Measurements from ENCODE around the gene RELL1.

RELL1 gene

DNA sequence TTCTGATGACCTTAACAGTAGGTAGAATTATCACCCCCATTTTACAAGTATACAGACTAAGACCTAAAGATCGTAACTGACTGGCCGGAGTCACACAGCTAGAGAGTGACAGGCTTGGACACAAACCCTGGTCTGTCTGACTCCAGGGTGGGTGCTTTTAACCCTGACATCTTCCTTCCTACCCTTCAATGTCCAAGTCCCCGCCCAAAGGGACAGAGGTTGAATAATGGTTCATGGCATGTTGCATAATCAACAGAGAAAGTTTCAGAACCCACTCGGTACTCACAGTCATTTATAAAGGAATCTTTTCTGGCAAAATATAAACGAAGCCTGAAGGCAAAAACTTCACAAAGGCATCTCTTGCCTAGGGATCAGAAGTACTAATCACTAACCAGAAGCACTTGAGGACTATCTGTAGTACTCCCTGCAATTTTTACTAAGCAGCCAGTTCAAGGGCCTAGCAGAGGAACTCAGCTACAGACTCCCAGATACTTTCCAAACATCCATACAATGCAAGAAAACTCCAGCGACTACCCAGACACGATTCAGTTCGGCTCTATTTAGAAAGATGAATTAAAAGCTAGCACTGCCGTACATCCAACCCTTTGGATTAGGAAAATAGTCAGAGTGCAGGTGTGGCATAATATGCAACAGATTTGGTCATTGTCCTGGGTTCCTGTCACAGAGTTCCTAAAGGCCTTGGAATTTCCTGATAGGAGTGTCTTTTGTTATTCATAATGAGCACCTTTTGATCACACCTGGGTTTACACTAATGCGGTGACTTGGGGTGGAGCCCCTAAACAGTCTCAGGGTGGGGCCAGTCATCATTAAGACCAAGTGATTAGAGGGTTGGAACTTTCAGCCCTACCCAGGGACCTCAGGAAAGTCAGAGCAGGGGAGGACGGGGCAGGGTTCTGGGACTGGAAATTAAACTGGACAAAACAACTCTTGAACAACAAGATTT is 44.0 kb downstream of the RELL1 start:
- Histone ChIP-seq H3K4me1 (ENCODE audit: control insufficient read depth in 1 of 2, insufficient read depth in 2 of 2, low read length in 2 of 2) (peaks cover 4% of the 10 kb centered on the region in 2 donors), H3K36me3 (ENCODE audit: control insufficient read depth in 1 of 2, insufficient read depth in 2 of 2, low read length in 2 of 2) (peaks cover 12 to 21% of the 10 kb centered on the region in 2 donors), H3K9me3 (ENCODE audit: control insufficient read depth in 1 of 2, low read length in 2 of 2) (no peaks in the 10 kb centered on the region), H3K9ac (ENCODE audit: low read depth in 1 of 2, low read length in 2 of 2) (no peak overlapping the region), H3K4me3 (ENCODE audit: low read depth in 1 of 2, low read length in 2 of 2) (no peak overlapping the region), H3K27me3 (ENCODE audit: control insufficient read depth in 1 of 2, insufficient read depth in 2 of 2, low read length in 2 of 2) (no peaks in the 10 kb centered on the region), H3K27ac (ENCODE audit: low read depth, low read length) (no peak overlapping the region)

DNA sequence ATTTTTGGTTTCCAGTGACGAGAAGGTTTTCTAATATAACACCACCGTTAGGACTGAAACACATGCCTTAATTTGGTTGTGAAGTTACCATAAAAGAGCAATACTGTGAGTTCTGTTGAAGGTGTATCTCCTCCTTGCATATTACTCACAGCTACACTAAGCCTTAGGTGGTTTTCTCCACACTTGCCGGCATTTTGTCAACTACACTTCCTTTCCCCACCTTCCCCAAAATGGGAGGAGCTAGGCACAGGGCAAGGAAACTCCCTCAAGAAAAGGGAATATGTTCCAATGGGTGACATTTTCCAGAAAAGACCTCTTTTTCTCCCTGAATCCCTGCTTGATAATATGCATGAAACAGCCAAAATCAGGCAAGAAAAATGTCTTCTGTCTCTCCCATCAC is 44.8 kb downstream of the RELL1 start:
- peaks cover 11 to 17% of the 10 kb centered on the region in 2 donors for H3K36me3 ChIP-seq (ENCODE audit: control insufficient read depth in 1 of 2, insufficient read depth in 2 of 2, low read length in 2 of 2)
- no peak overlapping the region for H3K27ac ChIP-seq (ENCODE audit: low read depth, low read length)
- H3K9me3 ChIP-seq (ENCODE audit: control insufficient read depth in 1 of 2, low read length in 2 of 2): no peaks in the 10 kb centered on the region

DNA sequence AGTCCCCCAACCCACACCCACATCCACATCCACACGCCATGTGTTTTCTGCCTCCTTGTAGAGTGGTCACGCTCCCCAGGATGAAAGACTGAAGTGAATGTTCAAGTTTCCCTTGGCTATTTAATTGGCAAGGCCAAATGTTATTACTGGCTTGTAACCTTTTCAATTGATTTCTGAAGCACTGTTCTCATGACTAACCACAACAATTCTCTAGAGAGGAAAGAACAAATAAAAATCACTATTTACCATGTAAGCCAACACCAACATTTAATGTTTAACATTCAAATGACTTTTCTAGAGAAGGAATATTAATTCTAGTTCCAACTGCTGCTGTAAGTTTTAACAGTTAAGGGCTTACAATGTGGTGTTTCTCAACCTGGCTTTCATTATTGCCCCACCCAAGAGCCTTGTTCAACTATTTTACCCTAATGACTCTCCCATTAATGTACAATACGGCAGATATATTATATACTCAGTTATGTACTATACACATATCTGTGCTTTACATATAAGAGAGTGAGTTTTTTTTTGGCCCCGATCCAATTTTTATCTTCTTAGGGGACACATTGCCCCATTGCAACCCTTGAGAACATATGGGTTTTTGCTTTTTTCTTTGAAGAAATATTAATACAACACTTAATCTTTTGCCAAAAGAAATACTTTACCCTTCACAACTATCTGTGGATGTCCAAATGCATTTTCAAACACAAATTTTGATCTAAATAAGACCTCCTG is 46.5 kb downstream of the RELL1 start:
- H3K27me3 ChIP-seq (ENCODE audit: control insufficient read depth in 1 of 2, insufficient read depth in 2 of 2, low read length in 2 of 2): no peaks in the 10 kb centered on the region
- H3K4me1 ChIP-seq (ENCODE audit: control insufficient read depth in 1 of 2, insufficient read depth in 2 of 2, low read length in 2 of 2): peaks cover 0 to 4% of the 10 kb centered on the region in 2 donors
- no peak overlapping the region for H3K9ac ChIP-seq (ENCODE audit: low read depth in 1 of 2, low read length in 2 of 2)
- H3K27ac ChIP-seq (ENCODE audit: low read depth, low read length): no peak overlapping the region
- no peak overlapping the region for H3K4me3 ChIP-seq (ENCODE audit: low read depth in 1 of 2, low read length in 2 of 2)
- peaks cover 11 to 15% of the 10 kb centered on the region in 2 donors for H3K36me3 ChIP-seq (ENCODE audit: control insufficient read depth in 1 of 2, insufficient read depth in 2 of 2, low read length in 2 of 2)
- no peaks in the 10 kb centered on the region for H3K9me3 ChIP-seq (ENCODE audit: control insufficient read depth in 1 of 2, low read length in 2 of 2)

More for the DNA sequence above, 44.8 kb downstream of the RELL1 start:
- Histone ChIP-seq H3K9ac (ENCODE audit: low read depth in 1 of 2, low read length in 2 of 2) (no peak overlapping the region), H3K4me1 (ENCODE audit: control insufficient read depth in 1 of 2, insufficient read depth in 2 of 2, low read length in 2 of 2) (peaks cover 4% of the 10 kb centered on the region in 2 donors), H3K27me3 (ENCODE audit: control insufficient read depth in 1 of 2, insufficient read depth in 2 of 2, low read length in 2 of 2) (no peaks in the 10 kb centered on the region), H3K4me3 (ENCODE audit: low read depth in 1 of 2, low read length in 2 of 2) (no peak overlapping the region)

- Histone ChIP-seq H3K27me3 (ENCODE audit: control insufficient read depth in 1 of 2, insufficient read depth in 2 of 2, low read length in 2 of 2) (no peaks in the 10 kb centered on the region), H3K4me1 (ENCODE audit: control insufficient read depth in 1 of 2, insufficient read depth in 2 of 2, low read length in 2 of 2) (no peaks in the 10 kb centered on the region), H3K36me3 (ENCODE audit: control insufficient read depth in 1 of 2, insufficient read depth in 2 of 2, low read length in 2 of 2) (peaks cover 27 to 39% of the 10 kb centered on the region in 2 donors), H3K9me3 (ENCODE audit: control insufficient read depth in 1 of 2, low read length in 2 of 2) (no peaks in the 10 kb centered on the region), H3K4me3 (ENCODE audit: low read depth in 1 of 2, low read length in 2 of 2) (no peak overlapping the region), H3K27ac (ENCODE audit: low read depth, low read length) (no peak overlapping the region), H3K9ac (ENCODE audit: low read depth in 1 of 2, low read length in 2 of 2) (no peak overlapping the region)
These were observed 51.0 kb downstream of the RELL1 start for GRCh38 chr4:37635155-37635554.

- H3K4me3 ChIP-seq (ENCODE audit: low read depth in 1 of 2, low read length in 2 of 2): no peak overlapping the region
- H3K9ac ChIP-seq (ENCODE audit: low read depth in 1 of 2, low read length in 2 of 2): no peak overlapping the region
- no peaks in the 10 kb centered on the region for H3K4me1 ChIP-seq (ENCODE audit: control insufficient read depth in 1 of 2, insufficient read depth in 2 of 2, low read length in 2 of 2)
- H3K9me3 ChIP-seq (ENCODE audit: control insufficient read depth in 1 of 2, low read length in 2 of 2): no peaks in the 10 kb centered on the region
- H3K27me3 ChIP-seq (ENCODE audit: control insufficient read depth in 1 of 2, insufficient read depth in 2 of 2, low read length in 2 of 2): no peaks in the 10 kb centered on the region
- peaks cover 31 to 48% of the 10 kb centered on the region in 2 donors for H3K36me3 ChIP-seq (ENCODE audit: control insufficient read depth in 1 of 2, insufficient read depth in 2 of 2, low read length in 2 of 2)
- no peak overlapping the region for H3K27ac ChIP-seq (ENCODE audit: low read depth, low read length)
These were observed 52.0 kb downstream of the RELL1 start for GRCh38 chr4:37634180-37634579.

- H3K4me3 ChIP-seq (ENCODE audit: low read depth in 1 of 2, low read length in 2 of 2): no peak overlapping the region
- H3K27me3 ChIP-seq (ENCODE audit: control insufficient read depth in 1 of 2, insufficient read depth in 2 of 2, low read length in 2 of 2): no peaks in the 10 kb centered on the region
- H3K9ac ChIP-seq (ENCODE audit: low read depth in 1 of 2, low read length in 2 of 2): no peak overlapping the region
- H3K4me1 ChIP-seq (ENCODE audit: control insufficient read depth in 1 of 2, insufficient read depth in 2 of 2, low read length in 2 of 2): no peaks in the 10 kb centered on the region
- no peak overlapping the region for H3K27ac ChIP-seq (ENCODE audit: low read depth, low read length)
- H3K9me3 ChIP-seq (ENCODE audit: control insufficient read depth in 1 of 2, low read length in 2 of 2): no peaks in the 10 kb centered on the region
- H3K36me3 ChIP-seq (ENCODE audit: control insufficient read depth in 1 of 2, insufficient read depth in 2 of 2, low read length in 2 of 2): peaks cover 28 to 46% of the 10 kb centered on the region in 2 donors
These were observed 53.3 kb downstream of the RELL1 start for GRCh38 chr4:37632836-37633235.

GRCh38 chr4:37631551-37631950 is 54.6 kb downstream of the RELL1 start:
- no peak overlapping the region for H3K9ac ChIP-seq (ENCODE audit: low read depth in 1 of 2, low read length in 2 of 2)
- no peaks in the 10 kb centered on the region for H3K27me3 ChIP-seq (ENCODE audit: control insufficient read depth in 1 of 2, insufficient read depth in 2 of 2, low read length in 2 of 2)
- no peaks in the 10 kb centered on the region for H3K9me3 ChIP-seq (ENCODE audit: control insufficient read depth in 1 of 2, low read length in 2 of 2)
- peaks cover 20 to 40% of the 10 kb centered on the region in 2 donors for H3K36me3 ChIP-seq (ENCODE audit: control insufficient read depth in 1 of 2, insufficient read depth in 2 of 2, low read length in 2 of 2)
- no peak overlapping the region for H3K27ac ChIP-seq (ENCODE audit: low read depth, low read length)
- no peak overlapping the region for H3K4me3 ChIP-seq (ENCODE audit: low read depth in 1 of 2, low read length in 2 of 2)
- no peaks in the 10 kb centered on the region for H3K4me1 ChIP-seq (ENCODE audit: control insufficient read depth in 1 of 2, insufficient read depth in 2 of 2, low read length in 2 of 2)

DNA sequence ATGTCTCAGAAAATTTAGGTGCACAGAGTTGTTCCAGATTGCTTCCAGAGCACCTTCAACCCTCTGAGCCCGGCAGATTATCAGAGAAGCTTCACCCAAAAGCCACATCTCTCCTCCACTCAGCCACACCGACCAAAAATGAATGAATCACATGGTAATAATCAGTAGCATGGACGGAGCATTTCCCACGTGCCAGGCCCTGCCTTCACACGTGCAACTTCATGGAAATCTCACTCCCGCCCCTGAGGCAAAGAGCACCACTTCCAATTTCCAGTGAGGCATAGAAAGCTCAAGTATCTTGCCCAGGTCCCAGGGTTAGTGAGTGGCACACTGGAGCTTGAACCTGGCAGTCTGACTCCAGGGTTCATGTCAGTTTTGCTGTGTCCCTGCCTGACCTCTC is 56.5 kb downstream of the RELL1 start:
- Histone ChIP-seq H3K4me3 (ENCODE audit: low read depth in 1 of 2, low read length in 2 of 2) (no peak overlapping the region), H3K27me3 (ENCODE audit: control insufficient read depth in 1 of 2, insufficient read depth in 2 of 2, low read length in 2 of 2) (no peaks in the 10 kb centered on the region), H3K9ac (ENCODE audit: low read depth in 1 of 2, low read length in 2 of 2) (no peak overlapping the region), H3K4me1 (ENCODE audit: control insufficient read depth in 1 of 2, insufficient read depth in 2 of 2, low read length in 2 of 2) (no peaks in the 10 kb centered on the region), H3K9me3 (ENCODE audit: control insufficient read depth in 1 of 2, low read length in 2 of 2) (no peaks in the 10 kb centered on the region), H3K36me3 (ENCODE audit: control insufficient read depth in 1 of 2, insufficient read depth in 2 of 2, low read length in 2 of 2) (peaks cover 20 to 40% of the 10 kb centered on the region in 2 donors), H3K27ac (ENCODE audit: low read depth, low read length) (no peak overlapping the region)

DNA sequence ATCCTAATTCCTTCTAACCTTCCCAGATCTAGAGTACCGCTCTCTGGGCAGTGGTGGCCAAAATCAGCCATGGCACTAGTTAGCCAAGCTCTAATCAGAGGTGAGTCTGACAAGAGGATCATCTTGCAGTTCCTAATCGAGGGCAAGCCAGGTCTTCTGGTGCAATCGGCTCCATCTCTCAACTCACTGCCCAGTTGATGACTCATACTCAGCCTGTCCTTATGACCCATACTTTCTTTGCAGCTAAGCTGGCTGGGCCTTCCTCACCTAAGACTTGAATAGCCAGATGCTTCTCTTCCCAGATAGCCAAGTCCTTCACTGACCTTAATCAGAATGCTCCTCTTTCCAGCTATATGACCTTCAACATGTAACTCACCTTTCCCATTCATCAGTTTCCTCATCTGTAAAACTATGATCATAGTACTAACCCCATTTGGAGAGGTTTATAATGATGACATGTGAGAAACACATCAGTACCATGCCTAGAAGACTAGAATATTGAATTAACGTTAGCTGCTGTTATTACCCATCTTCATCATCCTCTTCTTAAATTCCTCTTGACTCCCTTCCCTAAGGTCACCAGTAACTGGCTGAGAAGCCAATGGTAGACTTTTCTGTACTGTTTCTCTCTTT is 57.1 kb downstream of the RELL1 start:
- Histone ChIP-seq H3K4me3 (ENCODE audit: low read depth in 1 of 2, low read length in 2 of 2) (no peak overlapping the region), H3K4me1 (ENCODE audit: control insufficient read depth in 1 of 2, insufficient read depth in 2 of 2, low read length in 2 of 2) (no peaks in the 10 kb centered on the region), H3K27me3 (ENCODE audit: control insufficient read depth in 1 of 2, insufficient read depth in 2 of 2, low read length in 2 of 2) (no peaks in the 10 kb centered on the region), H3K27ac (ENCODE audit: low read depth, low read length) (no peak overlapping the region), H3K9me3 (ENCODE audit: control insufficient read depth in 1 of 2, low read length in 2 of 2) (no peaks in the 10 kb centered on the region), H3K9ac (ENCODE audit: low read depth in 1 of 2, low read length in 2 of 2) (no peak overlapping the region), H3K36me3 (ENCODE audit: control insufficient read depth in 1 of 2, insufficient read depth in 2 of 2, low read length in 2 of 2) (peaks cover 16 to 34% of the 10 kb centered on the region in 2 donors)

DNA sequence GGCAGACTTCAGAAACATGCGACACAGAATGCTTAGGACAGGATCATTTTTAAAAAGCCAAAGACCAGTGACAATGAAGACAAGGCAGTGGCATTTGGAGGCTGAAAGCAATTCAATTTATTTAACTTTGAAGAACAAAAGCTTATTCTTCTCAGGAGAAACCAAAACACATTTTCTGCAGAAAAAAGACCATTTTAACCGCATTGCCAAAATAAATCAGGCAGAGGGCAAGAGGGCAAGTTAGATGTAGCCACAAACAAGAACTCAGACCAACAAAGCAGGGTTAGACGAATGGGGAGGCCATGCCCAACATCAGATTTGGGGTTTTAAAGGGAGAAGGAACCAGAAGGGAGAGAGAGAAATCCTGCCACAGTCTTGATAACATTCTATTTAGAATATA is 58.9 kb downstream of the RELL1 start:
- H3K27me3 ChIP-seq (ENCODE audit: control insufficient read depth in 1 of 2, insufficient read depth in 2 of 2, low read length in 2 of 2): no peaks in the 10 kb centered on the region
- H3K27ac ChIP-seq (ENCODE audit: low read depth, low read length): no peak overlapping the region
- H3K36me3 ChIP-seq (ENCODE audit: control insufficient read depth in 1 of 2, insufficient read depth in 2 of 2, low read length in 2 of 2): peaks cover 10 to 30% of the 10 kb centered on the region in 2 donors
- H3K4me3 ChIP-seq (ENCODE audit: low read depth in 1 of 2, low read length in 2 of 2): no peak overlapping the region
- H3K9me3 ChIP-seq (ENCODE audit: control insufficient read depth in 1 of 2, low read length in 2 of 2): no peaks in the 10 kb centered on the region
- no peaks in the 10 kb centered on the region for H3K4me1 ChIP-seq (ENCODE audit: control insufficient read depth in 1 of 2, insufficient read depth in 2 of 2, low read length in 2 of 2)
- H3K9ac ChIP-seq (ENCODE audit: low read depth in 1 of 2, low read length in 2 of 2): no peak overlapping the region
